Kidney glomerular epithelial cell (primary cell): Measurements from ENCODE around the gene ASRGL1.
"Not testable (repeated sequence)": the region's sequence is repeated elsewhere in the genome, so short reads cannot be mapped to it uniquely, and the experiment has no call there.

Experiments used
- DNase-seq: peaks from one replicate; lab custom pipeline; 2025; lab: John Stamatoyannopoulos, UW

Gene ASRGL1

GRCh38 chr11:62337303-62338181 lies at the start of gene ASRGL1:
TSS of gene ASRGL1 (plus strand) at chr11:62337448. CDS start at chr11:62337978, 530 bp downstream.
- DNase-seq, result peak; percentile 27

- no peak for DNase-seq
Measured at GRCh38 chr11:62295504-62295903, 41.7 kb upstream of the ASRGL1 start.

GRCh38 chr11:62298975-62299374 lies 38.3 kb upstream of the ASRGL1 start, which contains the start of gene SCGB1D4:
TSS of gene SCGB1D4 (minus strand) at chr11:62299075. CDS start at chr11:62299010, 65 bp downstream.
- no peak for DNase-seq

GRCh38 chr11:62306227-62306626 lies 31.0 kb upstream of the ASRGL1 start:
- DNase-seq, result no peak

GRCh38 chr11:62307950-62308349 lies 29.3 kb upstream of the ASRGL1 start:
- no peak for DNase-seq

GRCh38 chr11:62309991-62310390 lies 27.3 kb upstream of the ASRGL1 start:
- no peak for DNase-seq

GRCh38 chr11:62315431-62315830 lies 21.8 kb upstream of the ASRGL1 start:
- no peak for DNase-seq

- no peak for DNase-seq
Measured at GRCh38 chr11:62322524-62322923, 14.7 kb upstream of the ASRGL1 start.

GRCh38 chr11:62324731-62325556 lies 12.3 kb upstream of the ASRGL1 start:
- DNase-seq, result no peak

- DNase-seq, result peak; percentile 45
Measured at GRCh38 chr11:62325781-62326180, 11.5 kb upstream of the ASRGL1 start.

GRCh38 chr11:62326719-62327118 lies 10.5 kb upstream of the ASRGL1 start:
- not testable (repeated sequence) for DNase-seq

GRCh38 chr11:62327541-62327940 lies 9.7 kb upstream of the ASRGL1 start:
- DNase-seq, result not testable (repeated sequence)

- DNase-seq, result not testable (repeated sequence)
Measured at GRCh38 chr11:62331264-62331663, 6.0 kb upstream of the ASRGL1 start.

GRCh38 chr11:62333768-62334167 lies 3.5 kb upstream of the ASRGL1 start:
- no peak for DNase-seq

GRCh38 chr11:62336949-62337302 lies 322 bp upstream of the ASRGL1 start:
- not testable (repeated sequence) for DNase-seq

- no peak for DNase-seq
Measured at GRCh38 chr11:62338218-62338617, 970 bp downstream of the ASRGL1 start.

- peak; percentile 18 for DNase-seq
Measured at GRCh38 chr11:62340269-62340901, 3.1 kb downstream of the ASRGL1 start.

GRCh38 chr11:62341588-62341987 lies 4.3 kb downstream of the ASRGL1 start:
- no peak for DNase-seq

GRCh38 chr11:62343646-62344190 lies 6.5 kb downstream of the ASRGL1 start:
- DNase-seq, result not testable (repeated sequence)

GRCh38 chr11:62344210-62344609 lies 7.0 kb downstream of the ASRGL1 start:
- no peak for DNase-seq

GRCh38 chr11:62345861-62346260 lies 8.6 kb downstream of the ASRGL1 start:
- DNase-seq, result no peak
